ENCODE data around the gene MYL3. TPM values are rescaled to one million over a fixed set of nuclear protein-coding genes. Genes with fewer than 3 reads are reported as not detected.

The MYL3 gene
- polyA plus RNA-seq, 1 of the 3 experiments (the other 2 are of a cell fraction), result not detected

DNA sequence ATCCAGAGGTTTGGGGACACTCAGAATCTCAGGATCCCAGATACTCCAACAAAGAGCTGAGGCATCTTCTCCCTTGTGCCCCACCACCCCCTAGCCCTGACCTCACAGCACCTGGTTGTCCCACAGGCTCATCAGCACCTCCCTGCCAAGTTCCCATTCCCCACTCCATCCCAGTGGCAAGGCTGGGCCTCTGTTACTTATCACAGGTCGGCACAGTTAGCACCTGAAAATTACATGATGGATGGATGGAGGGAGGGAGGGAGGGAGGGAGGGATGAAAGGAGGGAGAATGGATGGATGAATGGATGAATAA is 12.8 kb downstream of the MYL3 start:
- DNase-seq, result no peak
- WGBS (ENCODE audit: low lambda C conversion rate), result 35% methylated on average over 1 of the region's 1 CpG

DNA sequence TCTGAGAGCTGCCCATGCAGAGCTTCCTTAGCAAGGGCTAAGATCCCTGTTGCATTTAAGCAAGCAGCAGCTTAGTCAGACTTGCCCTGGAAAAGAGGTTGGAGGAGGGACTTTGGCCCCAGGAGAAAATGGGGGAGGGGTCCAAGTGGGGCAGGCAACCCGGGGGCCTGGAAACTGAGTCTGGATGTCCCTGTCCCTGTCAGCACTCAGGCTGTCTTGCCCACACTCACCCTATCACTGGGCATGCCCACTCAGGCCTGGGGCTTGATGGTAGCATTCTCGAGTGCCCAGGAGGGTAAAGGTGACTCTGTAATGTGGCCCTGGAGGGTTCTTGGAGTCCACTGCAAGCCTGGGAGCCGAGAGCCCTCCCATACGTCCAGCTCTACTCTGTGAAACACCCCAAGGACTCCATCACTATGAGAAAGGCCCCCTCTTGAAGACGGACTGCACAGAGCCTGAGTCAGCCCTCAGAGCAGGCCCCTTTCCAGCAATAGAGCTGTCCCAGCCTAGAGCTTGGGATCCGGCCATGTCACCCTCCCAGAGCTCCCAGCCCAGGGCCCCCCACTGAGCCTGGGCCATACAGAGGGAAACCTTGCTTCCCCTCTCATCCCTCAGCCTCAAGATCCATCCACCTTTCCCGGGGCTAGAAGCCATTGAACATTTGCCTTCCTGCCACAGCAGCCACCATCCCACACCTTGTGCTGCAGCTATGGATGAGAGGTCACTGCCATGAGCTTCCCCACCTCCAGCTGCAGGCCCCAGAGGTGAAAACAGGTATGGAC is 13.4 kb downstream of the MYL3 start:
- ChIA-PET POLR2A (no interaction called here), CTCF (interaction anchor here (0.8 to 8.4 kb wide), 8 partner anchors 15 to 361 kb away, joined by 3 to 72 read pairs (median 4); partner anchors contain the start of gene PTH1R)
- H3K27me3 ChIP-seq (ENCODE audit: insufficient read depth), result no peaks in the 10 kb centered on the region
- H3K4me2 ChIP-seq, result no peak overlapping the region
- H4K20me1 ChIP-seq (ENCODE audit: insufficient read depth), result no peaks in the 10 kb centered on the region
- no peaks in the 10 kb centered on the region for H3K9me2 ChIP-seq
- H3K4me3 ChIP-seq (ENCODE audit: low read depth in 2 of 2, low read length in 1 of 2), result no peak overlapping the region
- H3F3A ChIP-seq (replicated peaks; ENCODE audit: insufficient read depth), result no peaks in the 10 kb centered on the region
- TF ChIP-seq, protein P1, sequence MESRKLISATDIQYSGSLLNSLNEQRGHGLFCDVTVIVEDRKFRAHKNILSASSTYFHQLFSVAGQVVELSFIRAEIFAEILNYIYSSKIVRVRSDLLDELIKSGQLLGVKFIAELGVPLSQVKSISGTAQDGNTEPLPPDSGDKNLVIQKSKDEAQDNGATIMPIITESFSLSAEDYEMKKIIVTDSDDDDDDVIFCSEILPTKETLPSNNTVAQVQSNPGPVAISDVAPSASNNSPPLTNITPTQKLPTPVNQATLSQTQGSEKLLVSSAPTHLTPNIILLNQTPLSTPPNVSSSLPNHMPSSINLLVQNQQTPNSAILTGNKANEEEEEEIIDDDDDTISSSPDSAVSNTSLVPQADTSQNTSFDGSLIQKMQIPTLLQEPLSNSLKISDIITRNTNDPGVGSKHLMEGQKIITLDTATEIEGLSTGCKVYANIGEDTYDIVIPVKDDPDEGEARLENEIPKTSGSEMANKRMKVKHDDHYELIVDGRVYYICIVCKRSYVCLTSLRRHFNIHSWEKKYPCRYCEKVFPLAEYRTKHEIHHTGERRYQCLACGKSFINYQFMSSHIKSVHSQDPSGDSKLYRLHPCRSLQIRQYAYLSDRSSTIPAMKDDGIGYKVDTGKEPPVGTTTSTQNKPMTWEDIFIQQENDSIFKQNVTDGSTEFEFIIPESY (IDR thresholded peaks at IDR 0.05; ENCODE audit: borderline replicate concordance, low read depth), result no peak
- H3K9ac ChIP-seq, result no peak overlapping the region
- no peak overlapping the region for H2AFZ ChIP-seq (ENCODE audit: low read depth)
- H3K27ac ChIP-seq (ENCODE audit: low read depth in 2 of 2, low read length in 1 of 2), result no peak overlapping the region
- H3K79me2 ChIP-seq (ENCODE audit: insufficient read depth), result no peaks in the 10 kb centered on the region
- H3K9me3 ChIP-seq, result no peaks in the 10 kb centered on the region
- no peak for DNase-seq
- H3K36me3 ChIP-seq (replicated peaks in 1 of 2; ENCODE audit: control insufficient read depth in 1 of 2, insufficient read depth in 2 of 2, low read length in 1 of 2), result no peaks in the 10 kb centered on the region
- WGBS (ENCODE audit: low lambda C conversion rate), result 75% methylated on average over 2 of the region's 7 CpGs
- peaks cover 0 to 26% of the 10 kb centered on the region in 2 experiments; a peak in 2 of 4 replicates for H3K4me1 ChIP-seq (ENCODE audit: control insufficient read depth in 1 of 2, insufficient read depth in 2 of 2, low read depth in 1 of 2, low read length in 1 of 2)

More for the DNA sequence above, 12.8 kb downstream of the MYL3 start:
- Histone ChIP-seq H3K9me2 (no peaks in the 10 kb centered on the region), H2AFZ (ENCODE audit: low read depth) (no peak overlapping the region), H3K4me2 (no peak overlapping the region), H3K79me2 (ENCODE audit: insufficient read depth) (no peaks in the 10 kb centered on the region), H3K4me1 (ENCODE audit: control insufficient read depth in 1 of 2, insufficient read depth in 2 of 2, low read depth in 1 of 2, low read length in 1 of 2) (peaks cover 0 to 21% of the 10 kb centered on the region in 2 experiments; a peak in 2 of 4 replicates), H3K27ac (ENCODE audit: low read depth in 2 of 2, low read length in 1 of 2) (no peak overlapping the region), H3K9ac (no peak overlapping the region), H3K9me3 (no peaks in the 10 kb centered on the region), H4K20me1 (ENCODE audit: insufficient read depth) (no peaks in the 10 kb centered on the region), H3F3A (replicated peaks; ENCODE audit: insufficient read depth) (no peaks in the 10 kb centered on the region), H3K36me3 (replicated peaks in 1 of 2; ENCODE audit: control insufficient read depth in 1 of 2, insufficient read depth in 2 of 2, low read length in 1 of 2) (no peaks in the 10 kb centered on the region), H3K27me3 (ENCODE audit: insufficient read depth) (no peaks in the 10 kb centered on the region; the same call in 1 of the 2 replicates), H3K4me3 (ENCODE audit: low read depth in 2 of 2, low read length in 1 of 2) (no peak overlapping the region)
- ChIA-PET POLR2A (no interaction called here), CTCF (interaction anchor here (0.9 to 8.4 kb wide), 5 partner anchors 14 to 362 kb away, joined by 3 to 72 read pairs (median 69); no protein-coding TSS in a partner anchor)
- no peak for TF ChIP-seq RFX5 (IDR thresholded peaks at IDR 0.05; ENCODE audit: low read length)
- TF ChIP-seq JUND (IDR thresholded peaks at IDR 0.05), result no peak
- TF ChIP-seq, protein P2, sequence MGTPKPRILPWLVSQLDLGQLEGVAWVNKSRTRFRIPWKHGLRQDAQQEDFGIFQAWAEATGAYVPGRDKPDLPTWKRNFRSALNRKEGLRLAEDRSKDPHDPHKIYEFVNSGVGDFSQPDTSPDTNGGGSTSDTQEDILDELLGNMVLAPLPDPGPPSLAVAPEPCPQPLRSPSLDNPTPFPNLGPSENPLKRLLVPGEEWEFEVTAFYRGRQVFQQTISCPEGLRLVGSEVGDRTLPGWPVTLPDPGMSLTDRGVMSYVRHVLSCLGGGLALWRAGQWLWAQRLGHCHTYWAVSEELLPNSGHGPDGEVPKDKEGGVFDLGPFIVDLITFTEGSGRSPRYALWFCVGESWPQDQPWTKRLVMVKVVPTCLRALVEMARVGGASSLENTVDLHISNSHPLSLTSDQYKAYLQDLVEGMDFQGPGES (IDR thresholded peaks at IDR 0.05; ENCODE audit: low read depth, low read length), result no peak
- no peak for TF ChIP-seq MXI1 (IDR thresholded peaks at IDR 0.05; ENCODE audit: low read depth, low read length)
- TF ChIP-seq, protein P3, sequence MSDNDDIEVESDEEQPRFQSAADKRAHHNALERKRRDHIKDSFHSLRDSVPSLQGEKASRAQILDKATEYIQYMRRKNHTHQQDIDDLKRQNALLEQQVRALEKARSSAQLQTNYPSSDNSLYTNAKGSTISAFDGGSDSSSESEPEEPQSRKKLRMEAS (IDR thresholded peaks at IDR 0.05; ENCODE audit: low read depth), result no peak
- TF ChIP-seq SMC3 (IDR thresholded peaks at IDR 0.05; ENCODE audit: low read depth, low read length), result no peak
- no peak for TF ChIP-seq FOXM1 (IDR thresholded peaks at IDR 0.05; ENCODE audit: low read depth)

All from SK-N-SH (cell line).